K562 (cell line): ENCODE results near the gene GNAQ. TPM values are rescaled to one million over a fixed set of nuclear protein-coding genes. Genes with fewer than 3 reads are reported as not detected.
A peak's percentile ranks its signal among the peaks of the same experiment; 100 is the strongest.

Experiments
- ATF3 ChIP-seq, 2 experiments: fragments of 450-650 bp in 1 of 2; sonication (generic) in 1 of 2; formaldehyde crosslinking in 1 of 2; IDR thresholded peaks in 1 of 2; conservative IDR thresholded peaks in 1 of 2; 2 replicates each; pipeline versions ENCODE4 v1.6.1 to v1.8.1; 2016 to 2023; ENCODE audit warnings: mild to moderate bottlenecking in 2 of 2, moderate library complexity in 2 of 2, inconsistent platforms in 1 of 2, missing genetic modification reagents in 1 of 2
- CTBP1 ChIP-seq: fragments of 450-650 bp; IDR thresholded peaks from 2 replicates; pipeline ENCODE4 v1.6.1; 2016; ENCODE audit warnings: borderline replicate concordance
- DNMT1 ChIP-seq: fragments of 450-650 bp; IDR thresholded peaks from 2 replicates; pipeline ENCODE4 v1.6.1; 2016; ENCODE audit warnings: antibody characterized with exemption, mild to moderate bottlenecking
- ETS1 ChIP-seq: conservative IDR thresholded peaks from 2 replicates; pipeline ENCODE4 v1.6.1; 2011; ENCODE audit warnings: low read depth, mild to moderate bottlenecking, low read length; ENCODE audit not compliant: control insufficient read depth
- EWSR1 ChIP-seq: fragments of 450-650 bp; IDR thresholded peaks from 2 replicates; pipeline ENCODE4 v1.6.1; 2018; ENCODE audit warnings: borderline replicate concordance, mild to moderate bottlenecking, low read depth, moderate library complexity; ENCODE audit not compliant: partially characterized antibody
- FOXP4 ChIP-seq: sonication (generic); formaldehyde crosslinking; IDR thresholded peaks from 2 replicates; pipeline ENCODE4 v1.8.0; 2022; ENCODE audit warnings: mild to moderate bottlenecking, missing genetic modification reagents, borderline replicate concordance
- GATA2 ChIP-seq: sonication (generic); formaldehyde crosslinking; IDR thresholded peaks from 2 replicates; pipeline ENCODE4 v1.4.0; 2020; ENCODE audit warnings: mild to moderate bottlenecking, missing genetic modification reagents
- GMEB1 ChIP-seq: fragments of 250-450 bp; sonication (Bioruptor Pico); IDR thresholded peaks from 2 replicates; pipeline ENCODE4 v1.4.0; 2020; ENCODE audit warnings: mild to moderate bottlenecking
- IFI16 ChIP-seq: fragments of 250-450 bp; sonication (Bioruptor Pico); IDR thresholded peaks from 2 replicates; pipeline ENCODE4 v2.1.2; 2022; ENCODE audit warnings: mild to moderate bottlenecking, inconsistent platforms
- KDM1A ChIP-seq, 2 experiments: fragments of 450-650 bp; IDR thresholded peaks; 2 replicates each; pipeline ENCODE4 v1.6.1; 2016; ENCODE audit warnings: mild to moderate bottlenecking in 2 of 2
- MYBL2 ChIP-seq, 2 experiments: fragments of 450-650 bp in 1 of 2; sonication (generic) in 1 of 2; formaldehyde crosslinking in 1 of 2; IDR thresholded peaks; 2 replicates each; pipeline versions ENCODE4 v1.6.1 to v1.8.1; 2017 to 2022; ENCODE audit warnings: borderline replicate concordance in 1 of 2, inconsistent platforms in 1 of 2, low read depth in 1 of 2, mild to moderate bottlenecking in 1 of 2, missing genetic modification reagents in 1 of 2, moderate library complexity in 1 of 2
- PBX2 ChIP-seq, 2 experiments: IDR thresholded peaks in 1 of 2; conservative IDR thresholded peaks in 1 of 2; 2 replicates each; pipeline ENCODE4 v1.6.1; 2016; ENCODE audit warnings: low read depth in 2 of 2, mild to moderate bottlenecking in 1 of 2, missing compliant biosample characterization in 1 of 2, missing genetic modification characterization in 1 of 2, moderate library complexity in 1 of 2
- PHTF2 ChIP-seq: fragments of 250-450 bp; sonication (Bioruptor Pico); IDR thresholded peaks from 2 replicates; pipeline ENCODE4 v1.5.0; 2021; ENCODE audit warnings: mild to moderate bottlenecking
- PML ChIP-seq: IDR thresholded peaks from 2 replicates; pipeline ENCODE4 v1.6.1; 2012; ENCODE audit warnings: low read length, inconsistent platforms
- SRSF3 ChIP-seq: fragments of 200-400 bp; formaldehyde crosslinking; IDR thresholded peaks from 2 replicates; pipeline ENCODE4 v1.6.1; 2016; ENCODE audit warnings: mild to moderate bottlenecking, low read length, moderate library complexity; ENCODE audit not compliant: insufficient read depth
- ZNF551 ChIP-seq: fragments of 250-450 bp; sonication (Bioruptor Pico); IDR thresholded peaks from 2 replicates; pipeline ENCODE4 v1.5.0; 2021; ENCODE audit warnings: mild to moderate bottlenecking, moderate library complexity
- ZNF644 ChIP-seq: fragments of 200-800 bp; sonication (Bioruptor generic); IDR thresholded peaks from 2 replicates; pipeline ENCODE4 v1.6.1; 2016; ENCODE audit warnings: low read depth, missing genetic modification characterization, missing compliant biosample characterization
- polyA plus RNA-seq, 8 experiments: library from polyadenylated mRNA; depleted of rRNA in 4 of 8; stranded (reverse) in 5 of 8; unstranded in 3 of 8; fragments of >200 nt; fragmentation: Nextera tagmentation in 2 of 8; fragmentation: Illumina TruSeq in 1 of 8; extraction: Ambion mirVana in 2 of 8; extraction: Trizol in 1 of 8; gene quantifications; 2 replicates each; pipeline versions ENCODE4 v1.2.1 to v1.2.3, GENCODE V29; 2011 to 2014; ENCODE audit warnings: inconsistent platforms in 1 of 8, missing spikeins in 1 of 8
- total RNA-seq, 7 experiments: library from RNA; depleted of rRNA in 6 of 7; stranded (reverse); fragments of >200 nt in 6 of 7; fragmentation: Illumina TruSeq in 2 of 7; extraction: Trizol in 2 of 7; gene quantifications; 2 replicates each; pipeline versions ENCODE4 v1.2.1 to v1.2.3, GENCODE V29; 2011 to 2021; ENCODE audit warnings: low replicate concordance in 1 of 7

The GNAQ gene
- total and polyA plus RNA-seq, 9 of the 15 experiments (the other 6 are each of a cell fraction or from before 2014, with no cell fraction given): 4.8 to 27.9 (median 17.5) TPM

- TF ChIP-seq GMEB1 (CRISPR knock-in tag) (no peak), DNMT1 (no peak), EWSR1 (no peak), ZNF551 (CRISPR knock-in tag) (no peak), SRSF3 (no peak), ATF3 (IDR thresholded peaks at IDR 0.05) (peak; percentile 40), ATF3 (CRISPR knock-in tag; conservative IDR thresholded peaks at IDR 0.05) (no peak), CTBP1 (no peak; the same call in 1 of the 2 replicates), PBX2 (CRISPR knock-in tag; IDR thresholded peaks at IDR 0.05; ENCODE audit: low read depth) (no peak), PBX2 (tag; conservative IDR thresholded peaks at IDR 0.05; ENCODE audit: low read depth) (peak; percentile 56), GATA2 (CRISPR knock-in tag) (peak; percentile 55; the same call in 1 of the 2 replicates), ZNF644 (tag) (0 out of 2 replicates have a peak, but pooled peaks have one; percentile 22), PHTF2 (CRISPR knock-in tag) (no peak), MYBL2 (IDR thresholded peaks at IDR 0.05; ENCODE audit: low read depth) (no peak), MYBL2 (CRISPR knock-in tag; IDR thresholded peaks at IDR 0.05; ENCODE audit: borderline replicate concordance) (no peak), KDM1A (IDR thresholded peaks at IDR 0.05) (peak; percentile 86 to 88), IFI16 (CRISPR knock-in tag) (no peak), ETS1 (no peak), FOXP4 (no peak), PML (peak; percentile 62)
These were observed 204.4 kb downstream of the GNAQ start (continued) for GRCh38 chr9:77827104-77827784.
